Peyer's patch (tissue), 4 donors: ENCODE measurements around the gene SPNS3. TPM values are rescaled to one million over a fixed set of nuclear protein-coding genes. Genes with fewer than 3 reads are reported as not detected.

Experiments
- DNase-seq, 3 donors: peaks; one replicate each; pipeline ENCODE4 v3.0.0-alpha.2; 2017 to 2019
- H3K27ac ChIP-seq, 4 donors: fragments of 200-600 bp; sonication (generic); one replicate each; pipeline ENCODE4 v1.5.1; 2016 to 2019
- H3K27me3 ChIP-seq, 2 donors: fragments of 200-600 bp; sonication (generic); one replicate each; pipeline ENCODE4 v1.5.1; 2019
- H3K36me3 ChIP-seq, 3 donors: fragments of 200-600 bp; sonication (generic); one replicate each; pipeline ENCODE4 v1.5.1; 2016 to 2019
- H3K4me1 ChIP-seq, 4 donors: fragments of 200-600 bp; sonication (generic); one replicate each; pipeline ENCODE4 v1.5.1; 2016 to 2019
- H3K4me3 ChIP-seq, 4 donors: fragments of 200-600 bp; sonication (generic); 1 replicate in 3 of 4; 2 replicates in 1 of 4; pipeline ENCODE4 v1.5.1; 2016 to 2019; ENCODE audit warnings: mild to moderate bottlenecking in 1 of 4
- H3K9me3 ChIP-seq, 4 donors: fragments of 200-600 bp; sonication (generic); one replicate each; pipeline ENCODE4 v1.5.1; 2016 to 2019; ENCODE audit warnings: mild to moderate bottlenecking in 1 of 4
- POLR2A ChIP-seq, 2 donors: fragments of 450-650 bp; IDR thresholded peaks; one replicate each; pipeline ENCODE4 v1.5.1; 2017; ENCODE audit warnings: antibody characterized with exemption in 2 of 2, mild to moderate bottlenecking in 2 of 2, moderate library complexity in 2 of 2
- total RNA-seq, 4 donors: library from RNA; depleted of rRNA; stranded (reverse); fragments of >200 nt; gene quantifications; one replicate each; pipeline ENCODE4 v1.1.0, GENCODE V29; 2016
- TF ChIP-seq, protein P1 (sequence below), 6 experiments: fragments of 450-650 bp in 4 of 6; fragments of 200-600 bp in 2 of 6; sonication (generic) in 1 of 6; IDR thresholded peaks; one replicate each; pipeline ENCODE4 v1.5.1; 2017 to 2019; ENCODE audit warnings: antibody characterized with exemption in 6 of 6, mild to moderate bottlenecking in 3 of 6, moderate library complexity in 1 of 6

The SPNS3 gene
- total RNA-seq, 4 donors from 2014 or later: 1.1 to 2.0 TPM; not detected in 2

DNA sequence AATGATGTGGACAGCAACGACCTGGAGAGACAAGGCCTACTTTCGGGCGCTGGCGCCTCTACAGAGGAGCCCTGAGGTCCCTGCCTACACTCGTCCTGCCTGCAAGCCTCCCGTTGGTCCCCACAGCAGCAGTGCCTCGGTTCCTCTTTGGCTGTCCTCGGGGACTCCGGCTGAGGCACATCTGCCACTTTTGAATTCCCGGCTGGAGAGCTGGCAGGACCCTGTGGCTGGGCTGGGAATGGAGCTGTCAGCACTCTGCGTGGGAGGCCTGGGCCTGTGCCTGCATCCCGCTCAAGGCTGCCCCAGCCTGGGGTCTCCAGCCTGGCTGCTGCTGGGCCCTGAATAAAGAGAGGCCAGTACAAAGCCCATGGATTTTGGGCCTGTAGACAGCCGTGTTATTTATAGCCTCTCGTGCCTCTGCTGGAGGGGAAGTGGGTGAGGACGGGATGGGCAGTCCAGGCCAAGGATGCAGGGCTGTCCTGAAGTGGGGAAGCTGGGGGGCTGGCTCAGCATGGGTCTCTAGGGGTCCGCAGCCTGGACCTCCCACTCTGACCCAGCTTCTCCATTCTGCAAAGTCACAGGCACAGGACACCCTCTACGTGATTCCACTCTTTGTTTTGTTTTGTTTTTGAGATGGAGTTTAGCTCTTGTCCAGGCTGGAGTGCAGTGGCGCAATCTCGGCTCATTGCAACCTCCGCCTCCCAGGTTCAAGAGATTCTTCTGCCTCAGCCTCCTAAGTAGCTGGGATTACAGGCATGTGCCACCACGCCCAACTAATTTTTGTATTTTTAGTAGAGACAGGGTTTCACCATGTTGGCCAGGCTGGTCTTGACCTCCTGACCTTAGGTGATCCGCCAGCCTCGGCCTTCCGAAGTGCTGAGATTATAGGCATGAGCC, 54.3 kb downstream of the SPNS3 start:
- H3K36me3 ChIP-seq: no peaks in the 10 kb centered on the region
- peaks cover 0 to 20% (median 2%) of the 10 kb centered on the region in 4 donors for H3K4me1 ChIP-seq
- H3K9me3 ChIP-seq: no peaks in the 10 kb centered on the region
- DNase-seq: no peak
- no peak overlapping the region for H3K4me3 ChIP-seq
- H3K27me3 ChIP-seq: no peaks in the 10 kb centered on the region
- H3K27ac ChIP-seq: no peak overlapping the region
- TF ChIP-seq, protein P1, sequence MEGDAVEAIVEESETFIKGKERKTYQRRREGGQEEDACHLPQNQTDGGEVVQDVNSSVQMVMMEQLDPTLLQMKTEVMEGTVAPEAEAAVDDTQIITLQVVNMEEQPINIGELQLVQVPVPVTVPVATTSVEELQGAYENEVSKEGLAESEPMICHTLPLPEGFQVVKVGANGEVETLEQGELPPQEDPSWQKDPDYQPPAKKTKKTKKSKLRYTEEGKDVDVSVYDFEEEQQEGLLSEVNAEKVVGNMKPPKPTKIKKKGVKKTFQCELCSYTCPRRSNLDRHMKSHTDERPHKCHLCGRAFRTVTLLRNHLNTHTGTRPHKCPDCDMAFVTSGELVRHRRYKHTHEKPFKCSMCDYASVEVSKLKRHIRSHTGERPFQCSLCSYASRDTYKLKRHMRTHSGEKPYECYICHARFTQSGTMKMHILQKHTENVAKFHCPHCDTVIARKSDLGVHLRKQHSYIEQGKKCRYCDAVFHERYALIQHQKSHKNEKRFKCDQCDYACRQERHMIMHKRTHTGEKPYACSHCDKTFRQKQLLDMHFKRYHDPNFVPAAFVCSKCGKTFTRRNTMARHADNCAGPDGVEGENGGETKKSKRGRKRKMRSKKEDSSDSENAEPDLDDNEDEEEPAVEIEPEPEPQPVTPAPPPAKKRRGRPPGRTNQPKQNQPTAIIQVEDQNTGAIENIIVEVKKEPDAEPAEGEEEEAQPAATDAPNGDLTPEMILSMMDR (IDR thresholded peaks at IDR 0.05): no peak
- no peak for TF ChIP-seq POLR2A (IDR thresholded peaks at IDR 0.05)

DNA sequence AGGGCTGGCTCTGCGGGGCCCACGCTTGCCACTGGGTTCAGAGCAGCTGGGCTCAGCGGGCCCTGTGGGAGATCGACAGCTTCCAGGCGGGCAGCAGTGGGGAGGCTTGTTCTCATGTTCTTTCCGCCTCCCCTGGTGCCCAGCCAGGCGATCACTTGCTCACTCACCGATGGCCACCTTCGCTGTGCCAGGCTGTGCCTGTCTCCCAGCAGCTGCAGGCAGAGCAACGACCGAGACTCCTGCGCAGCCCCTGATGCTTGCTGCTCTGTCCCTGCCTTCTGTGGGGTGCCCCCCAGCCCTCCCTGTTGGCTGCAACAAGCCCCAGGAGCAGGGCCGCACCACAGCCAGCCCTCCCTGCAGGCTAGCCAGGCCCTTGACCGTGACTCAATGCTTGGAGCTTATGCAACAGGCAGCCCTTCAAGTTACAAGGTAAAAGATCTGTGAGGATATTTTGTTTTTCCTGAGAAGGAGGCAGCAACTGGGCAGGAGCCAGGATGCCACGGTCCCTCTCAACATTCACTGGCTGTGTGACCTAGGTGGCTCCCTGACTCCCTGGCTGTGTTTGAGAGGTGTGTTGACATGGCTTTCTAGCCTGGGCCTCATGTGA, 55.4 kb downstream of the SPNS3 start:
- Histone ChIP-seq H3K4me1 (peaks cover 0 to 11% (median under 1%) of the 10 kb centered on the region in 4 donors), H3K27me3 (no peaks in the 10 kb centered on the region), H3K9me3 (no peaks in the 10 kb centered on the region), H3K4me3 (no peak overlapping the region), H3K27ac (no peak overlapping the region), H3K36me3 (no peaks in the 10 kb centered on the region)
- DNase-seq: no peak
- TF ChIP-seq POLR2A (IDR thresholded peaks at IDR 0.05): no peak
- TF ChIP-seq, protein P1 (IDR thresholded peaks at IDR 0.05): no peak

DNA sequence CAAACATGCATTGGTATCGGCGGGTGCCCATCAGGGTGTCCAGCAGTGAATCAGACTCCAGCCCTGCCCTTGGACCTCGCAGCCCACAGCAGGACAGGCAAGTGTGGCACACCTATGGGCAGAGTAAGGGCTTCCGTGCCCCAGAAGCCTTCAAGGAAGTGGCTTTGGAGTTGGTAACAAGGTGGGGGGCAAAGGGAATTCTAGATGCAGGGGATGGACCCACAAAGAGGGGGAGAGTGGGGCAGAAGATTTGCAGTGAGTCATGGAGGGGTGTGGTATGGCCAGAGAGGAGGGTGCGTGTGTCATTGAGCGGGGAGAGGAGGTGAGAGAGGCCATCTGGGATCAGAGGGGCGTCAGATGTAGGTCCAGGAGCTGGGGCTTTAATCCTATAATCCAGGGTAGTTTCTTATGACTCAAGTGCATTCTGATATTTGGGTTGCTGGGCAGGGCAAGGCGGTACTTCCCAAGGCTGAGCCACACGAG, 56.4 kb downstream of the SPNS3 start:
- peaks cover 0 to 9% (median 0%) of the 10 kb centered on the region in 4 donors for H3K4me1 ChIP-seq
- DNase-seq: no peak
- H3K27ac ChIP-seq: no peak overlapping the region
- no peaks in the 10 kb centered on the region for H3K9me3 ChIP-seq
- no peak for TF ChIP-seq POLR2A (IDR thresholded peaks at IDR 0.05)
- TF ChIP-seq, protein P1 (IDR thresholded peaks at IDR 0.05): no peak
- no peaks in the 10 kb centered on the region for H3K36me3 ChIP-seq
- H3K27me3 ChIP-seq: no peaks in the 10 kb centered on the region
- no peak overlapping the region for H3K4me3 ChIP-seq

DNA sequence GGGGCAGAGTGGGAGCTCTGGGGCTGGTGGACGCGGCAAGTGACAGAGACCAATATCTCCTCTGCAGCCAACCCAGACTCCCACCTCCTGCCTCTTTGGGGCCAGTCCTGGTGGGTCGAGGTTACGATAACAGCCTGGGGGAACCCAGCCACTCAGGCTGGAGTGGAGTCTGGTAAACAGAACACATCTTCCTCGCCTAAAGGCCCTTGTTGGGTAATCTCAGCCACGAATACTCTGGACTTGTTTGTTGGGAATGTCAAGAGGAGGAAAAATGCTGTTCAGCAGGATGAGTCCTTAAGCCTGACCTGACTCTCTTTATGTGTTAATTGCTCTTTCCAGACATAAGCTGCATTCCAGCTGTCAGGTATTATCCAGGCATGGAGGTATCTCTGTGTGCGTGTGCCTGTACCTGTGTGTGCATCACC, 56.9 kb downstream of the SPNS3 start:
- Histone ChIP-seq H3K9me3 (no peaks in the 10 kb centered on the region), H3K27me3 (no peaks in the 10 kb centered on the region), H3K4me3 (no peak overlapping the region), H3K36me3 (no peaks in the 10 kb centered on the region), H3K27ac (no peak overlapping the region), H3K4me1 (peaks cover 0 to 9% (median 0%) of the 10 kb centered on the region in 4 donors)
- no peak for DNase-seq
- TF ChIP-seq, protein P1 (IDR thresholded peaks at IDR 0.05): no peak
- TF ChIP-seq POLR2A (IDR thresholded peaks at IDR 0.05): no peak

DNA sequence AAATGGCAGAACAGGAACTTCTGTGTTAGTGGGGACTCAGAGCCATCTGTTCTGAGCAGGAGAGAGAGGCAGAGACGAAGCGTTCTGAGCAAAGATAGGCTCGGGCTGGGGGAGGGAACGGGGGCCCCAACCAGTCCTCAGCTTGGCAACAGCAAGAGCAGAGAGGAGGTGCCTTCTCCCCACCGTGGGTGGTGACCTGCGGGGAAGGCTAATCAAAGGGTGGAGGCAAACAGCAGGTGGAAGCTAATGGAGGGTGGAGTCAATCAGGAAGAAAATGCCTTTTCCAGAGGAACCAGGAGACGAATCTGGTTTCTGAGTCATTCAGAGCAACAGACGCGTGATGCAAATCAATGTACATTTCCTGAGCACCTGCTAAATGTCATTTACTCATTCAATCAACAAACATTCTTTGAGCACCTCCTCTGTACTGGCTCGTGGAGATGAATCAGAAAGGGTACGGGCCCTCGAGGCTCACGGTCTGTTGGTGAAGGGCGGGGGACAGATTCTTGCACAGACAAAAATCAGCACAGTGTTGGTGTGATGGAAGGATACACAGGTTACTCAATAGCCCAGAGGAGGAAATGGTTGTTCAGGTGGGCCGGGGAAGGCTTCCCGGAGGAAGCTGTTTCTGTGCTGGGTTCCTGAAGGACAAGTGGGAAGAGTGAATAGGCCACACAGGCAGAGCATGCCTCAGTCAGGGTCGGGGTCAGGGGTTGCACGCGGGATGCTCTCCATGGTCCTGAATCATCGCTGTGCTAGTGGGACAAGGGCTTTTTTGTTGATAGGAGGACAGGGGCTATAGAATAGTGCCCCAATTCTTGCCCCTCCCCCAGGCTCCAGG, 59.2 kb downstream of the SPNS3 start:
- no peaks in the 10 kb centered on the region for H3K27me3 ChIP-seq
- no peak for TF ChIP-seq POLR2A (IDR thresholded peaks at IDR 0.05)
- TF ChIP-seq, protein P1 (IDR thresholded peaks at IDR 0.05): no peak
- peak overlapping the region in 2 of 4 donors; percentile 6 to 69 for H3K27ac ChIP-seq
- H3K36me3 ChIP-seq: no peaks in the 10 kb centered on the region
- H3K4me1 ChIP-seq: peaks cover 0 to 10% (median under 1%) of the 10 kb centered on the region in 4 donors
- DNase-seq: peak in 2 of 3 donors; percentile 71 to 79
- no peaks in the 10 kb centered on the region for H3K9me3 ChIP-seq
- no peak overlapping the region for H3K4me3 ChIP-seq
